Subcutaneous adipose tissue (tissue), 4 donors: ENCODE results near the gene LIPA. TPM values are rescaled to one million over a fixed set of nuclear protein-coding genes. Genes with fewer than 3 reads are reported as not detected.

Source experiments
- total RNA-seq, 4 donors: library from RNA; depleted of rRNA; stranded (reverse); fragments of >200 nt; gene quantifications; one replicate each; pipeline ENCODE4 v1.1.0, GENCODE V29; 2016
- TF ChIP-seq, protein P1 (sequence below): fragments of 450-650 bp; IDR thresholded peaks from one replicate; pipeline ENCODE4 v1.5.1; 2016; ENCODE audit warnings: low read depth, mild to moderate bottlenecking, control low read depth, antibody characterized with exemption, moderate library complexity

The LIPA gene
- total RNA-seq, 4 donors from 2014 or later: 77.2 to 1,001 (median 137) TPM

- TF ChIP-seq, protein P1, sequence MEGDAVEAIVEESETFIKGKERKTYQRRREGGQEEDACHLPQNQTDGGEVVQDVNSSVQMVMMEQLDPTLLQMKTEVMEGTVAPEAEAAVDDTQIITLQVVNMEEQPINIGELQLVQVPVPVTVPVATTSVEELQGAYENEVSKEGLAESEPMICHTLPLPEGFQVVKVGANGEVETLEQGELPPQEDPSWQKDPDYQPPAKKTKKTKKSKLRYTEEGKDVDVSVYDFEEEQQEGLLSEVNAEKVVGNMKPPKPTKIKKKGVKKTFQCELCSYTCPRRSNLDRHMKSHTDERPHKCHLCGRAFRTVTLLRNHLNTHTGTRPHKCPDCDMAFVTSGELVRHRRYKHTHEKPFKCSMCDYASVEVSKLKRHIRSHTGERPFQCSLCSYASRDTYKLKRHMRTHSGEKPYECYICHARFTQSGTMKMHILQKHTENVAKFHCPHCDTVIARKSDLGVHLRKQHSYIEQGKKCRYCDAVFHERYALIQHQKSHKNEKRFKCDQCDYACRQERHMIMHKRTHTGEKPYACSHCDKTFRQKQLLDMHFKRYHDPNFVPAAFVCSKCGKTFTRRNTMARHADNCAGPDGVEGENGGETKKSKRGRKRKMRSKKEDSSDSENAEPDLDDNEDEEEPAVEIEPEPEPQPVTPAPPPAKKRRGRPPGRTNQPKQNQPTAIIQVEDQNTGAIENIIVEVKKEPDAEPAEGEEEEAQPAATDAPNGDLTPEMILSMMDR: no peak
These were observed 13.7 kb downstream of the LIPA start for GRCh38 chr10:89237849-89238248.

DNA sequence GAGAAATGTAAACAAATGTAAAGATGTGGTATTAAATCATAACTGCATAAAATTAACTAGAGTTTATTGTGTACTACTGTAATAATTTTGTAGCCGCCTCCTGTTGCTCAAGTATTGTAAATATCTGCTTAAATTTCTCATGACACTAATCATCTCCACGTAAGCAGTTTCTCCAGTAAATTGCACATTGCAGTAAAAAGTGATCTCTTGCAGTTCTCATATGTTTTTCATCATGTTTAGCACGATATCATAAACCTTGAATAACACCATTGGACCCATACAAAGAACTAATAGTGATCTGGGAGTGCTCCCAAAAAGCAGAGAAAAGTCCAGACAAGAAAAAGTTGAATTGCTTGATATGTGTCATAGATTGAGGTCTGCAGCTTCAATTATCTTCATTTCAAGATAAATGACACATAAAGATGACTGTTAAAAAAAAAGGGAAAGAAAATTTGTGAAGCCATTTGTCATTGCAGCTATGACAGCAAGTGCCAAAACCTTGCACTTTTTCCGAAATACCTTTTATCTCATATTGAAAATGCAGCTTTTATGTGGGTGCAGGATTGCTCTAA is 15.3 kb downstream of the LIPA start:
- TF ChIP-seq, protein P1: no peak

DNA sequence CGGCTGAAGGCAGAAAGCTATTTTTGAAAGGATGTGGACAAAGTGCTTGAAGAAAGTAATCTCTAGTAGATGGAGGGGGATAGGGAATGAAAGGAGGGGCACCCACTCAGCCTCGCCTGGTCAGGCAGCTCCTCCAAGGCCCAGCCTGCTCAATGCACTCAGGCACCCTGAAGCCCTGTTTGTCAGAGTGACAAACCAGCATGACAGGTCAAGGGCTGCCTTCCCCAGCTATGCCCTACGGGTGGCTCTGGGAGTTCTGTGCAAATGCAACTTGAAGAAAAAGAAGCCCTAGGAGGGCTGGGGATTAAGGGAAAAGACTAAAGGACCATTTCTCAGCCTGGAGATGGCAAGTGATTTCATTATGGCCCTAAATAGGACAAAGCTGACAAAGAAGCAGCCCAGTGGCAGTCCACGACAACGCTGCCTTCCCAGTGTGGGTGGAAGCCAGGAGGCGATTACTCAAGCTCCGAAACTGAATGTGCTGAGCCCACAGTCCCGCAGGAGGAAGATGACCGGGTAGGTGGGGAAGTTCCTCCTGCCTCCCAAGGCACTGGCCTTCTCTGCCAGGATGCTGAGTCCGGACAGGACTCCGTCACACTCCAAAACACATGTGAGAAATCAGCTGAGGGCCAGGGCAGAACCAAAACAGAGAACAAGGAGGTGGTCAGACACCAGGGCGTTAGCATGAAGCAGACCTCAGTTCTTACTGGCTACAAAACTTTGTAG is 16.3 kb downstream of the LIPA start:
- TF ChIP-seq, protein P1: no peak

DNA sequence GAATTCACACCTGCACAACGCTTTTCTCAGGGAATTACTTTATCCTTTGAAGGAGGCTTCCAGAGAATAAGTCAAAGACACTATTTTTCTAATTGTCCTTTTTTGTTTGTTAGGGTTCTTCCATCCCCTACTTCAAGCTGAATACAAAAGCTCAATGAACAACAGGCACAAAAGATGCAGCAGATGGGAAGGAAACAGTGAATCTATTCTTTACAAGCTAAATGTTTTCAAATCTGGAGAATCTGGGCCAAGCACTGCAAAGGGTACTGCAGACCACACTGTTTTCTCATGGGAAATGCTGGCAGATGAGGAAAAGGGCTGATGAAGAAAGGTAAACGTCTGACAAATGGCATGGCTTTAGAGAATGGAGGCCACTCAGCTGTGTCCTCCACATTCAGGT is 18.5 kb downstream of the LIPA start:
- TF ChIP-seq, protein P1: no peak

DNA sequence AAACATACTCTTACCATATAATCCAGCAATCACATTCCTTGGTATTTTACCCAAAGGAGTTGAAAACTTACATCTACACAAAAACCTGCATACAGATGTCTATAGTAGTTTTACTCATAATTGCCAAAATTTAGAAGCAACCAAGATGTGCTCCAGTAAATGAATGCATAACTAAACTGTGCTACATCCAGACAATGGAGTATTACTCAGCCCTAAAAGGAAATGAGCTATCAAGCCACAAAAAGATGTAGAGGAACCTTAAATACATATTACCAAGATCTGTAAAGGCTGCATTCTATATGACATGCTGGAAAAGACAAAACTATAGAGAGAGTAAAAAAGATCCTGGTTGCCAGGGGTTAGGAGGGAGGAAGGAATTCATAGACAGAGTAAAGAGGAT is 22.6 kb downstream of the LIPA start:
- TF ChIP-seq, protein P1: no peak

DNA sequence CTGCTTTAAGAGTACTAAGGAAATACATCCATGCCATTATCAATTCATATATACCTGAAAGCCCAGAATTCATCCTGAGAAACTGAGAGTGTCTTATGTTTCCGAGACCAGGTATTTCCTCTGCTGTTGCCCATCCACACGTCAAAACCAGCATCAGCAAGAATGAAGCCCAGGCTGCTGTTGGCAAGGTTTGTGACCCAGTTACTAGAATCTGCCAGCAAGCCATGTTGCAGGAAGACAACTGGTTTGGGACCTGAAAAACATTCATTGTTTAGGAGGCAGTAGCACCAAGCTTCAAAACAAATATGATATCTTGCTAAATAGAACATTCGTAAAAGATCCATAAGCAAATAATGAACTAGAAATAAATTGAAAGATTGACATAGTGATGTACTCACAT is 23.4 kb downstream of the LIPA start:
- TF ChIP-seq, protein P1: no peak

GRCh38 chr10:89226891-89227290 is 24.7 kb downstream of the LIPA start:
- TF ChIP-seq, protein P1: no peak
